ENCODE measurements around the gene FNTB.

GRCh38 chr14:64947710-64948611 lies 38.7 kb upstream of the FNTB start:
- TF ChIP-seq, protein P1, sequence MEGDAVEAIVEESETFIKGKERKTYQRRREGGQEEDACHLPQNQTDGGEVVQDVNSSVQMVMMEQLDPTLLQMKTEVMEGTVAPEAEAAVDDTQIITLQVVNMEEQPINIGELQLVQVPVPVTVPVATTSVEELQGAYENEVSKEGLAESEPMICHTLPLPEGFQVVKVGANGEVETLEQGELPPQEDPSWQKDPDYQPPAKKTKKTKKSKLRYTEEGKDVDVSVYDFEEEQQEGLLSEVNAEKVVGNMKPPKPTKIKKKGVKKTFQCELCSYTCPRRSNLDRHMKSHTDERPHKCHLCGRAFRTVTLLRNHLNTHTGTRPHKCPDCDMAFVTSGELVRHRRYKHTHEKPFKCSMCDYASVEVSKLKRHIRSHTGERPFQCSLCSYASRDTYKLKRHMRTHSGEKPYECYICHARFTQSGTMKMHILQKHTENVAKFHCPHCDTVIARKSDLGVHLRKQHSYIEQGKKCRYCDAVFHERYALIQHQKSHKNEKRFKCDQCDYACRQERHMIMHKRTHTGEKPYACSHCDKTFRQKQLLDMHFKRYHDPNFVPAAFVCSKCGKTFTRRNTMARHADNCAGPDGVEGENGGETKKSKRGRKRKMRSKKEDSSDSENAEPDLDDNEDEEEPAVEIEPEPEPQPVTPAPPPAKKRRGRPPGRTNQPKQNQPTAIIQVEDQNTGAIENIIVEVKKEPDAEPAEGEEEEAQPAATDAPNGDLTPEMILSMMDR (IDR thresholded peaks at IDR 0.05; ENCODE audit: borderline replicate concordance, extremely low read depth, low read length, poor library complexity, severe bottlenecking) = no peak
- no peak for TF ChIP-seq EZH2 (IDR thresholded peaks at IDR 0.05; ENCODE audit: borderline replicate concordance, low read depth, low read length, severe bottlenecking)

All from DND-41 (cell line).